Measurements from ENCODE around the gene ATAD3C.
"Not testable (repeated sequence)": the region's sequence is repeated elsewhere in the genome, so short reads cannot be mapped to it uniquely, and the experiment has no call there.

Gene ATAD3C

GRCh38 chr1:1439546-1440261, 9.8 kb upstream of the ATAD3C start:
- no peaks in the 10 kb centered on the region for H3K27me3 Mint-ChIP-seq (ENCODE audit: low read depth, poor library complexity)
- no peak for DNase-seq
- TF ChIP-seq, protein P1, sequence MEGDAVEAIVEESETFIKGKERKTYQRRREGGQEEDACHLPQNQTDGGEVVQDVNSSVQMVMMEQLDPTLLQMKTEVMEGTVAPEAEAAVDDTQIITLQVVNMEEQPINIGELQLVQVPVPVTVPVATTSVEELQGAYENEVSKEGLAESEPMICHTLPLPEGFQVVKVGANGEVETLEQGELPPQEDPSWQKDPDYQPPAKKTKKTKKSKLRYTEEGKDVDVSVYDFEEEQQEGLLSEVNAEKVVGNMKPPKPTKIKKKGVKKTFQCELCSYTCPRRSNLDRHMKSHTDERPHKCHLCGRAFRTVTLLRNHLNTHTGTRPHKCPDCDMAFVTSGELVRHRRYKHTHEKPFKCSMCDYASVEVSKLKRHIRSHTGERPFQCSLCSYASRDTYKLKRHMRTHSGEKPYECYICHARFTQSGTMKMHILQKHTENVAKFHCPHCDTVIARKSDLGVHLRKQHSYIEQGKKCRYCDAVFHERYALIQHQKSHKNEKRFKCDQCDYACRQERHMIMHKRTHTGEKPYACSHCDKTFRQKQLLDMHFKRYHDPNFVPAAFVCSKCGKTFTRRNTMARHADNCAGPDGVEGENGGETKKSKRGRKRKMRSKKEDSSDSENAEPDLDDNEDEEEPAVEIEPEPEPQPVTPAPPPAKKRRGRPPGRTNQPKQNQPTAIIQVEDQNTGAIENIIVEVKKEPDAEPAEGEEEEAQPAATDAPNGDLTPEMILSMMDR (IDR thresholded peaks at IDR 0.05) = no peak
- H3K4me1 Mint-ChIP-seq = peaks cover 21% of the 10 kb centered on the region
- H3K27ac Mint-ChIP-seq = no peak overlapping the region
- no peaks in the 10 kb centered on the region for H3K9me3 Mint-ChIP-seq
- no peak overlapping the region for H3K4me3 Mint-ChIP-seq
- no peaks in the 10 kb centered on the region for H3K36me3 Mint-ChIP-seq (ENCODE audit: low read depth)

- Mint-ChIP-seq H3K27ac (no peak overlapping the region), H3K36me3 (ENCODE audit: low read depth) (no peaks in the 10 kb centered on the region), H3K27me3 (ENCODE audit: low read depth, poor library complexity) (no peaks in the 10 kb centered on the region), H3K4me1 (peaks cover 15% of the 10 kb centered on the region), H3K4me3 (no peak overlapping the region), H3K9me3 (no peaks in the 10 kb centered on the region)
- TF ChIP-seq, protein P1 (IDR thresholded peaks at IDR 0.05) = no peak
- DNase-seq = no peak
Observed at GRCh38 chr1:1440262-1441001, 9.1 kb upstream of the ATAD3C start.

GRCh38 chr1:1441002-1441888, 8.2 kb upstream of the ATAD3C start:
- H3K27ac Mint-ChIP-seq = no peak overlapping the region

GRCh38 chr1:1442069-1442770, 7.3 kb upstream of the ATAD3C start:
- Mint-ChIP-seq H3K27ac (no peak overlapping the region), H3K36me3 (ENCODE audit: low read depth) (no peaks in the 10 kb centered on the region), H3K27me3 (ENCODE audit: low read depth, poor library complexity) (no peaks in the 10 kb centered on the region), H3K4me3 (no peak overlapping the region), H3K4me1 (peaks cover 12% of the 10 kb centered on the region), H3K9me3 (no peaks in the 10 kb centered on the region)
- DNase-seq = no peak
- TF ChIP-seq, protein P1 (IDR thresholded peaks at IDR 0.05) = no peak

More at GRCh38 chr1:1441002-1441888, 8.2 kb upstream of the ATAD3C start:
- TF ChIP-seq, protein P1 (IDR thresholded peaks at IDR 0.05) = peak; percentile 77
- H3K27me3 Mint-ChIP-seq (ENCODE audit: low read depth, poor library complexity) = no peaks in the 10 kb centered on the region
- H3K4me1 Mint-ChIP-seq = peaks cover 14% of the 10 kb centered on the region
- H3K36me3 Mint-ChIP-seq (ENCODE audit: low read depth) = no peaks in the 10 kb centered on the region
- no peaks in the 10 kb centered on the region for H3K9me3 Mint-ChIP-seq
- DNase-seq = peak; percentile 73
- no peak overlapping the region for H3K4me3 Mint-ChIP-seq

DNA sequence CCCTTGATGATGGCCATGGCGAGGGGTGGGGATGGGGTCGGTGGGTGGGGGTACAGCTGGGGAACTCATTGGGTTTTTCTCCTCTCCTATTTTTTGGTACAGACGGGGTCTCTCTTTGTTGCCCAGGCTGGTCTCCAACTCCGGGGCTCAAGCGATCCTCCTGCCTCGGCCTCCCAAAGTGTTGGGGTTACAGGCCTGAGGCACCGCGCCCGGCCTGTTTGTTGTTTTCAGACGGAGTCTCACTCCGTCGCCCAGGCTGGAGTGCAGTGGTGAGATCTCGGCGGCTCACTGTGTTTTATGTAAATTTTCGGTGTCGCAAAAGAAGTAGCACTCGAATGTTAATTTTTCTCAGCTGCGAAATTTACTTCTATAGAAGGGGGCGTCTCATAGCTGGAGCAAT, 2.9 kb upstream of the ATAD3C start:
- not testable (repeated sequence) for DNase-seq; H3K27me3 Mint-ChIP-seq (ENCODE audit: low read depth, poor library complexity); H3K9me3 Mint-ChIP-seq; H3K36me3 Mint-ChIP-seq (ENCODE audit: low read depth); H3K27ac Mint-ChIP-seq; H3K4me3 Mint-ChIP-seq; H3K4me1 Mint-ChIP-seq

- H3K4me1 Mint-ChIP-seq; H3K4me3 Mint-ChIP-seq; H3K27me3 Mint-ChIP-seq (ENCODE audit: low read depth, poor library complexity); DNase-seq; H3K27ac Mint-ChIP-seq; H3K9me3 Mint-ChIP-seq; H3K36me3 Mint-ChIP-seq (ENCODE audit: low read depth): not testable (repeated sequence)
Observed at GRCh38 chr1:1450616-1451015, 1.1 kb downstream of the ATAD3C start.
